Brain microvascular endothelial cell (primary cell): ENCODE measurements around the gene PCDHB4.

ENCODE experiments used
- DNase-seq: peaks from one replicate; pipeline ENCODE4 v3.0.0-alpha.2; 2020
- H3K27ac ChIP-seq: fragments of 250-450 bp; sonication (Bioruptor Pico); 2 replicates; pipeline ENCODE4 v1.5.1; 2020; ENCODE audit warnings: mild to moderate bottlenecking, moderate library complexity
- H3K27me3 ChIP-seq: fragments of 250-450 bp; sonication (Bioruptor Pico); replicated peaks from 2 replicates; pipeline ENCODE4 v1.5.1; 2020; ENCODE audit warnings: mild to moderate bottlenecking
- H3K36me3 ChIP-seq: fragments of 250-450 bp; sonication (Bioruptor Pico); replicated peaks from 2 replicates; pipeline ENCODE4 v1.5.1; 2020; ENCODE audit warnings: mild to moderate bottlenecking
- H3K4me3 ChIP-seq: 2 replicates; pipeline ENCODE4 v1.5.1; 2011; ENCODE audit warnings: low read depth, mild to moderate bottlenecking, control low read depth, low read length, moderate library complexity
- in situ Hi-C: cut with HindIII; loops from 2 replicates; pipeline ENCODE4 v1.10.0; 2017; ENCODE audit warnings: low sequenced_read_pairs, low pct_ligation_motif_present
- TF ChIP-seq, protein P1 (sequence below): IDR thresholded peaks from 2 replicates; pipeline ENCODE4 v1.5.1; 2011; ENCODE audit warnings: low read depth, mild to moderate bottlenecking, moderate library complexity, low read length, control low read depth, inconsistent platforms; ENCODE audit errors: missing control alignments

The PCDHB4 gene

DNA sequence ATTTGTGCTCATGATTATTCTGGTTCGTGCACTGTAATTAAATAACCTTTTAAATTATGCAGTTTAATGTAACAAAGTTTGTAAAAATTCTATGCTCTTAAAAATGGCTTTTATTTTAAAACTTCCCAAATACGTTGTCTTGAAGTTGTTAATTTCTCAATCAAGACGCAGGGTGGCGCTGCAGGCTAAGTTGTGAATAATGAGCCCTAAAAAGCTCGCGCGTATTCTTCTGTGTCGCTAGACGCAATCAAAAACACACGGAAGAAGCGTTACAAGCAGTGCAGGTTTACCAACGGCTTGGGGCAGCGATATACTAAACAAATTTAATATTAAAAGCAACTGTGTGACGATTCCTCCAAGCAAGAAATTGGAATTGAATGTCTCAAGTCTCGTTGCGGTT is at the start of gene PCDHB4:
PCDHB4 (plus strand) TSS at position 256 of the 400 bp plus-strand sequence. CDS start 181 bp downstream, outside the sequence.
- TF ChIP-seq, protein P1, sequence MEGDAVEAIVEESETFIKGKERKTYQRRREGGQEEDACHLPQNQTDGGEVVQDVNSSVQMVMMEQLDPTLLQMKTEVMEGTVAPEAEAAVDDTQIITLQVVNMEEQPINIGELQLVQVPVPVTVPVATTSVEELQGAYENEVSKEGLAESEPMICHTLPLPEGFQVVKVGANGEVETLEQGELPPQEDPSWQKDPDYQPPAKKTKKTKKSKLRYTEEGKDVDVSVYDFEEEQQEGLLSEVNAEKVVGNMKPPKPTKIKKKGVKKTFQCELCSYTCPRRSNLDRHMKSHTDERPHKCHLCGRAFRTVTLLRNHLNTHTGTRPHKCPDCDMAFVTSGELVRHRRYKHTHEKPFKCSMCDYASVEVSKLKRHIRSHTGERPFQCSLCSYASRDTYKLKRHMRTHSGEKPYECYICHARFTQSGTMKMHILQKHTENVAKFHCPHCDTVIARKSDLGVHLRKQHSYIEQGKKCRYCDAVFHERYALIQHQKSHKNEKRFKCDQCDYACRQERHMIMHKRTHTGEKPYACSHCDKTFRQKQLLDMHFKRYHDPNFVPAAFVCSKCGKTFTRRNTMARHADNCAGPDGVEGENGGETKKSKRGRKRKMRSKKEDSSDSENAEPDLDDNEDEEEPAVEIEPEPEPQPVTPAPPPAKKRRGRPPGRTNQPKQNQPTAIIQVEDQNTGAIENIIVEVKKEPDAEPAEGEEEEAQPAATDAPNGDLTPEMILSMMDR = no peak
- DNase-seq = no peak
- in situ Hi-C loops = no loop called here
- Histone ChIP-seq H3K36me3 (no peaks in the 10 kb centered on the region), H3K27me3 (no peaks in the 10 kb centered on the region), H3K4me3 (no peak within 1 kb of the TSS), H3K27ac (no peak within 1 kb of the TSS)

DNA sequence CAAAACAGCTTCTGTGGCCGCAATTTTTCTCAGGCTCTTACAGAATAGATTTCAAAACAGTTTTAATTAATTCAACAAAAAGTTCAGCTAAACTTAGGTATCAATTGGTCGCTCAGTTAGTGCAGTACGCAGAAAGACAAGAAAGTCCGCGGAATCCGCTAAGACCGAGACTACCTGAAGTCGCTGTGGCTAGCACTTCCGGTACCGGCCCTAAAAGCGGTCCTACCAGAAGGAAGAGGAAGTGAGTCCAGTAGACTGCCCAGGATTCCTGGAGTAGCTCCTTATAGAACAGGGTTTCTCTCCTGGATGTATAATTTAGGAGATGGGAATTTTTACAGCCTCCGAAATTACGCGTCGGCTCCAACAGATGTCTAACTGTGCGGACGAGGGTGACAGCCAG is 43.8 kb upstream of the PCDHB4 start:
- no peak for DNase-seq
- H3K36me3 ChIP-seq = no peaks in the 10 kb centered on the region
- in situ Hi-C loops = no loop called here
- TF ChIP-seq, protein P1 = no peak
- H3K4me3 ChIP-seq = no peak overlapping the region
- no peak overlapping the region for H3K27ac ChIP-seq
- H3K27me3 ChIP-seq = no peaks in the 10 kb centered on the region

DNA sequence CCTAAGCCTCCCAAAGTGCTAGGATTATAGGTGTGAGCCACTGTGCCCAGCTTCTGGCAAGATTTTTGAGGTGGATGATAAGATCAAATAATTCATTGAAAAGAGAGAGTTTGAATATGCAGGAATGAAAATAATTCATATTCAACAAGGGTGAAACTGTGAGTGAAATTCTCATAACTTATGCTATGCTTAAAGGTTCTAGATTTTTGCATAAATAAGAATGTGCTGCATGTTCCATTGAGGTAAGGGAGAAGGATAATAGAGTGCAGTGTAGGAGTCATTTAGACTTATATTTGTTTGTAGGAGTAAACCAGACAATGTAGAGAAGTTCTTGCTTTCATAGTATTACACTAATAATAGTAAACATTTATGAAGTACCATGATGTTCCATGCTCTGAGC is 39.4 kb upstream of the PCDHB4 start:
- in situ Hi-C loops = no loop called here

DNA sequence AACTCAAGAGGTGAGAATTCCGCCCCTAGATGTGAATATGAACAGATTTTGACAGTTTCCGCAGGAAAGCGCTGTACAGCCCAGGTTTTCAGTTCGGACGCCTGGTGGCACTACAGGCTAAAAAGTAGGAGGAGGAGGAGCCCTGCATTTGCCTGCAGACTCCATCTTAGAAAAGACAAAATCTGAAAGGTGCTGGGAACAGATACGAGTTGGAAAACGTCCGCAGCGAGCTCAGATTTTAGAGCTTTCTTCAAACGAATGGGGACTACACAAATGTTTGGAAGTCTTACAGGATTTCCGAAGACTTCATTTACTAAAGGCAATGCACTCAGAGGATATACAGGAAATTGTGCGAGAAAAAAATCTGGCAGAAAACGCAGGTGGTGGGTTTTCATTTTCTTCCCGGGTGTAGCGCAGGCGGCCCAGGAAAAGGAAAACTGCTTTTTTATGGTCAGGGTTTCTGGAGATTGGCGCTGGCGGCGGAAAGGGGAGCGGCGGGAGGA is 37.1 kb upstream of the PCDHB4 start:
- in situ Hi-C loops = no loop called here
- Histone ChIP-seq H3K36me3 (no peaks in the 10 kb centered on the region), H3K27ac (no peak overlapping the region), H3K4me3 (no peak overlapping the region), H3K27me3 (no peaks in the 10 kb centered on the region)
- TF ChIP-seq, protein P1 = peak; percentile 23
- DNase-seq = peak; percentile 12

More for the DNA sequence above, 39.4 kb upstream of the PCDHB4 start:
- H3K27me3 ChIP-seq = no peaks in the 10 kb centered on the region
- no peak overlapping the region for H3K27ac ChIP-seq
- no peak for DNase-seq
- TF ChIP-seq, protein P1 = no peak
- no peaks in the 10 kb centered on the region for H3K36me3 ChIP-seq
- no peak overlapping the region for H3K4me3 ChIP-seq

DNA sequence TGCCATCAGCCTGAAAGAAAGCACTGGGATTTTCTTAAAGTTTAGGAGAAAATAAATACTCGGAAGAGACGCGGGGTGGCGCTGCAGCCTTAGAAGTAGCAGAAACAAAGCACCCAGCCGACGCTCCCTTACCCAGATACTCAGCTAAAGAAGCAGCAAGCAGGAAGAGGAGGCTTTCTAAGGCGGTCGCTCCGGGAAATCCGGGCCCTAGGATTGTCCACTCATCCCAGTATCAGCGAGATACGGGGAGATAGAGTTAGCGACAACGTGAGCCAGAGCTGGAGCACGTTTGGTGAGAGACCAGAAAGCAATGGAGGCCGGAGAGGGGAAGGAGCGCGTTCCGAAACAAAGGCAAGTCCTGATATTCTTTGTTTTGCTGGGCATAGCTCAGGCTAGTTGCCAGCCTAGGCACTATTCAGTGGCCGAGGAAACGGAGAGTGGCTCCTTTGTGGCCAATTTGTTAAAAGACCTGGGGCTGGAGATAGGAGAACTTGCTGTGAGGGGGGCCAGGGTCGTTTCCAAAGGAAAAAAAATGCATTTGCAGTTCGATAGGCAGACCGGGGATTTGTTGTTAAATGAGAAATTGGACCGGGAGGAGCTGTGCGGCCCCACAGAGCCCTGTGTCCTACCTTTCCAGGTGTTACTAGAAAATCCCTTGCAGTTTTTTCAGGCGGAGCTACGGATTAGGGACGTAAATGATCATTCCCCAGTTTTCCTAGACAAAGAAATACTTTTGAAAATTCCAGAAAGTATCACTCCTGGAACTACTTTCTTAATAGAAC is 26.9 kb upstream of the PCDHB4 start, which contains the start of gene PCDHB2:
PCDHB2 (plus strand) TSS at position 135 of the 782 bp plus-strand sequence; CDS start at position 311, 176 bp downstream.
- no peak within 1 kb of the TSS for H3K4me3 ChIP-seq
- DNase-seq = no peak
- no peaks in the 10 kb centered on the region for H3K27me3 ChIP-seq
- in situ Hi-C loops = no loop called here
- no peaks in the 10 kb centered on the region for H3K36me3 ChIP-seq
- TF ChIP-seq, protein P1 = peak; percentile 5
- no peak within 1 kb of the TSS for H3K27ac ChIP-seq
